Loucy (cell line): Measurements from ENCODE around the gene SLC17A9.

Experiments
- H2AFZ ChIP-seq: fragments of 200-600 bp; sonication (generic); 2 replicates; pipeline ENCODE4 v1.6.0; 2016; ENCODE audit warnings: antibody characterized with exemption, mild to moderate bottlenecking, low read length, moderate library complexity
- H3F3A ChIP-seq: fragments of 200-600 bp; 2 replicates; pipeline ENCODE4 v1.6.0; 2016; ENCODE audit warnings: antibody characterized with exemption, low read depth, mild to moderate bottlenecking
- H3K27me3 ChIP-seq: fragments of 200-600 bp; sonication (generic); 2 replicates; pipeline ENCODE4 v1.6.1; 2014; ENCODE audit warnings: low read length, mild to moderate bottlenecking; ENCODE audit not compliant: insufficient read depth, poor library complexity, severe bottlenecking
- H3K36me3 ChIP-seq: fragments of 200-600 bp; sonication (generic); 2 replicates; pipeline ENCODE4 v1.6.1; 2016; ENCODE audit warnings: low read length; ENCODE audit not compliant: insufficient read depth
- H3K4me1 ChIP-seq: fragments of 200-600 bp; sonication (generic); 2 replicates; pipeline ENCODE4 v1.5.1; 2014; ENCODE audit warnings: low read length, mild to moderate bottlenecking; ENCODE audit not compliant: insufficient read depth, poor library complexity, severe bottlenecking
- H3K4me2 ChIP-seq: fragments of 200-600 bp; sonication (generic); 2 replicates; pipeline ENCODE4 v1.6.0; 2014; ENCODE audit warnings: antibody characterized with exemption, low read length, low read depth, mild to moderate bottlenecking; ENCODE audit not compliant: poor library complexity, severe bottlenecking
- H3K4me3 ChIP-seq: fragments of 200-600 bp; sonication (generic); 2 replicates; pipeline ENCODE4 v1.5.1; 2014; ENCODE audit warnings: low read length, mild to moderate bottlenecking, mixed read lengths; ENCODE audit not compliant: poor library complexity, severe bottlenecking
- H3K79me2 ChIP-seq: fragments of 200-600 bp; sonication (generic); 2 replicates; pipeline ENCODE4 v1.6.1; 2014; ENCODE audit warnings: low read length; ENCODE audit not compliant: insufficient read depth
- H3K9ac ChIP-seq: fragments of 200-600 bp; sonication (generic); 2 replicates; pipeline ENCODE4 v1.6.0; 2014; ENCODE audit warnings: mild to moderate bottlenecking, low read depth, low read length, moderate library complexity; ENCODE audit not compliant: poor library complexity, severe bottlenecking
- H3K9me2 ChIP-seq: fragments of 200-600 bp; sonication (generic); replicated peaks from 2 replicates; pipeline ENCODE4 v1.6.1; 2016; ENCODE audit warnings: low read depth, low read length, mixed read lengths
- H3K9me3 ChIP-seq: fragments of 200-600 bp; sonication (generic); 2 replicates; pipeline ENCODE4 v1.6.1; 2014; ENCODE audit warnings: mild to moderate bottlenecking, antibody characterized with exemption, low read length, low read depth; ENCODE audit not compliant: insufficient read depth
- H4K20me1 ChIP-seq: fragments of 200-600 bp; sonication (generic); 2 replicates; pipeline ENCODE4 v1.6.0; 2014; ENCODE audit warnings: antibody characterized with exemption, low read length, mild to moderate bottlenecking; ENCODE audit not compliant: insufficient read depth, poor library complexity, severe bottlenecking
- EZH2phosphoT487 ChIP-seq: fragments of 200-600 bp; IDR thresholded peaks from 2 replicates; pipeline ENCODE4 v1.6.1; 2018; ENCODE audit warnings: antibody characterized with exemption, mild to moderate bottlenecking, moderate library complexity, borderline replicate concordance
- TF ChIP-seq, protein P1 (sequence below): fragments of 200-600 bp; sonication (generic); conservative IDR thresholded peaks from 2 replicates; pipeline ENCODE4 v1.5.1; 2014; ENCODE audit warnings: mild to moderate bottlenecking, antibody characterized with exemption, low read length

Gene SLC17A9

GRCh38 chr20:62944184-62944583, 8.3 kb upstream of the SLC17A9 start:
- H3K27me3 ChIP-seq, result no peaks in the 10 kb centered on the region
- H3K9ac ChIP-seq, result no peak overlapping the region
- no peaks in the 10 kb centered on the region for H3K9me2 ChIP-seq
- peaks cover 25% of the 10 kb centered on the region for H3K4me1 ChIP-seq
- H3K9me3 ChIP-seq, result no peaks in the 10 kb centered on the region
- H3K79me2 ChIP-seq, result peaks cover 91% of the 10 kb centered on the region
- H3K36me3 ChIP-seq, result peaks cover 62% of the 10 kb centered on the region; the same call in 1 of the 2 replicates
- no peak overlapping the region for H3K4me3 ChIP-seq
- H2AFZ ChIP-seq, result no peak overlapping the region
- peaks cover 39% of the 10 kb centered on the region for H4K20me1 ChIP-seq
- TF ChIP-seq, protein P1, sequence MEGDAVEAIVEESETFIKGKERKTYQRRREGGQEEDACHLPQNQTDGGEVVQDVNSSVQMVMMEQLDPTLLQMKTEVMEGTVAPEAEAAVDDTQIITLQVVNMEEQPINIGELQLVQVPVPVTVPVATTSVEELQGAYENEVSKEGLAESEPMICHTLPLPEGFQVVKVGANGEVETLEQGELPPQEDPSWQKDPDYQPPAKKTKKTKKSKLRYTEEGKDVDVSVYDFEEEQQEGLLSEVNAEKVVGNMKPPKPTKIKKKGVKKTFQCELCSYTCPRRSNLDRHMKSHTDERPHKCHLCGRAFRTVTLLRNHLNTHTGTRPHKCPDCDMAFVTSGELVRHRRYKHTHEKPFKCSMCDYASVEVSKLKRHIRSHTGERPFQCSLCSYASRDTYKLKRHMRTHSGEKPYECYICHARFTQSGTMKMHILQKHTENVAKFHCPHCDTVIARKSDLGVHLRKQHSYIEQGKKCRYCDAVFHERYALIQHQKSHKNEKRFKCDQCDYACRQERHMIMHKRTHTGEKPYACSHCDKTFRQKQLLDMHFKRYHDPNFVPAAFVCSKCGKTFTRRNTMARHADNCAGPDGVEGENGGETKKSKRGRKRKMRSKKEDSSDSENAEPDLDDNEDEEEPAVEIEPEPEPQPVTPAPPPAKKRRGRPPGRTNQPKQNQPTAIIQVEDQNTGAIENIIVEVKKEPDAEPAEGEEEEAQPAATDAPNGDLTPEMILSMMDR, result no peak
- TF ChIP-seq EZH2phosphoT487, result no peak
- no peak overlapping the region for H3K4me2 ChIP-seq
- no peaks in the 10 kb centered on the region for H3F3A ChIP-seq

DNA sequence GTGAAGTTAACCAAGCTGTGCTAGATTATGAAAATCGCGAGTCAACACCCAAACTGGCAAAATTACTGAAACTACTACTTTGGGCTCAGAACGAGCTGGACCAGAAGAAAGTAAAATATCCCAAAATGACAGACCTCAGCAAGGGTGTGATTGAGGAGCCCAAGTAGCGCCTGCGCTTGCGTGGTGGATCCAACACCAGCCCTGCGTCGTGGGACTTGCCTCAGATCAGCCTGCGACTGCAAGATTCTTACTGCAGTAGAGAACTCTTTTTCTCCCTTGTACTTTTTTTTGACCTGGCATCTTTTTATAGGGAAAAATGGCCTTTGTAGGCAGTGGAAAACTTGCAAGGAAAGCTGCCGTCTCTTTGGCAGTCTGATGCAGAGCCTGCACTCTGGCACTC, 7.8 kb upstream of the SLC17A9 start:
- Histone ChIP-seq H3F3A (no peaks in the 10 kb centered on the region), H3K79me2 (peaks cover 90% of the 10 kb centered on the region), H3K4me1 (peaks cover 19% of the 10 kb centered on the region), H3K36me3 (peaks cover 68% of the 10 kb centered on the region; the same call in 1 of the 2 replicates), H2AFZ (no peak overlapping the region), H3K4me3 (no peak overlapping the region), H3K27me3 (no peaks in the 10 kb centered on the region), H3K9ac (no peak overlapping the region), H3K9me3 (no peaks in the 10 kb centered on the region), H4K20me1 (peaks cover 33% of the 10 kb centered on the region), H3K9me2 (no peaks in the 10 kb centered on the region), H3K4me2 (no peak overlapping the region)
- TF ChIP-seq EZH2phosphoT487, result no peak
- TF ChIP-seq, protein P1, result no peak

GRCh38 chr20:62945771-62946339, 6.7 kb upstream of the SLC17A9 start:
- Histone ChIP-seq H3F3A (no peaks in the 10 kb centered on the region), H3K27me3 (no peaks in the 10 kb centered on the region), H3K9me2 (no peaks in the 10 kb centered on the region), H3K79me2 (peaks cover 79% of the 10 kb centered on the region), H3K4me3 (no peak overlapping the region), H3K9ac (no peak overlapping the region), H3K4me1 (peaks cover 14% of the 10 kb centered on the region), H2AFZ (no peak overlapping the region), H3K36me3 (peaks cover 76% of the 10 kb centered on the region; the same call in 1 of the 2 replicates), H3K9me3 (no peaks in the 10 kb centered on the region), H4K20me1 (peaks cover 26% of the 10 kb centered on the region), H3K4me2 (no peak overlapping the region)
- TF ChIP-seq, protein P1, result no peak
- no peak for TF ChIP-seq EZH2phosphoT487
